Adrenal gland (tissue), 12 donors: Measurements from ENCODE around the gene FBXW7. TPM values are rescaled to one million over a fixed set of nuclear protein-coding genes. Genes with fewer than 3 reads are reported as not detected.

ENCODE experiments used
- DNase-seq, 7 donors: peaks; one replicate each; pipeline ENCODE4 v3.0.0-alpha.2; 2019 to 2020
- H3K27ac ChIP-seq, 5 donors: fragments of 200-600 bp; sonication (generic) in 4 of 5; 1 replicate in 3 of 5; 2 replicates in 2 of 5; pipeline versions ENCODE4 v1.5.1 to v1.8.0; 2016 to 2020; ENCODE audit warnings: mild to moderate bottlenecking in 1 of 5
- H3K27me3 ChIP-seq: fragments of 200-600 bp; 2 replicates; pipeline ENCODE4 v1.8.0; 2021
- H3K36me3 ChIP-seq, 2 donors: fragments of 200-600 bp; replicated peaks in 1 of 2; 1 replicate in 1 of 2; 2 replicates in 1 of 2; pipeline versions ENCODE4 v1.5.1 to v1.8.0; 2018 to 2022
- H3K4me1 ChIP-seq, 2 donors: fragments of 200-600 bp; replicated peaks in 1 of 2; 1 replicate in 1 of 2; 2 replicates in 1 of 2; pipeline versions ENCODE4 v1.5.1 to v1.8.0; 2018 to 2021
- H3K4me3 ChIP-seq, 4 donors: fragments of 200-600 bp; sonication (generic) in 3 of 4; one replicate each; pipeline ENCODE4 v1.5.1; 2016 to 2018
- H3K9me3 ChIP-seq, 3 donors: fragments of 200-600 bp; sonication (generic) in 1 of 3; replicated peaks in 1 of 3; 1 replicate in 2 of 3; 2 replicates in 1 of 3; pipeline versions ENCODE4 v1.5.1 to v1.8.0; 2016 to 2021
- CTCF ChIP-seq, 6 experiments: fragments of 450-650 bp in 4 of 6; fragments of 200-600 bp in 2 of 6; sonication (generic) in 1 of 6; IDR thresholded peaks; 1 replicate in 5 of 6; 2 replicates in 1 of 6; pipeline versions ENCODE4 v1.5.1 to v1.8.0; 2016 to 2021; ENCODE audit warnings: antibody characterized with exemption in 6 of 6, mild to moderate bottlenecking in 2 of 6, moderate library complexity in 1 of 6
- POLR2A ChIP-seq, 2 donors: fragments of 450-650 bp; IDR thresholded peaks; one replicate each; pipeline ENCODE4 v1.6.1; 2017; ENCODE audit warnings: antibody characterized with exemption in 2 of 2, mild to moderate bottlenecking in 2 of 2, moderate library complexity in 1 of 2
- WGBS, 4 donors: extraction: QIAGEN DNeasy Blood & Tissue Kit in 2 of 4; methylation state at CpG; one replicate each; pipeline versions ENCODE4 v1.1.5 to v1.1.7; 2013 to 2017; 5-methylcytosine and 5-hydroxymethylcytosine counted together
- intact Hi-C, 2 donors: fragments of 100-400 bp; cut with DNase I; formaldehyde crosslinking; loops; one replicate each; pipeline versions ENCODE4 v1.14.1 to v1.15.0; 2022 to 2023
- polyA plus RNA-seq, 3 donors: library from polyadenylated mRNA; stranded (reverse); fragments of 200-250 nt in 2 of 3; fragments of 350-450 nt in 1 of 3; fragmentation: Illumina TruSeq in 1 of 3; extraction: RNeasy Lipid Tissue Mini Kit (QIAGEN cat#74804) in 1 of 3; gene quantifications; one replicate each; pipeline ENCODE4 v1.2.3, GENCODE V29; 2013 to 2014
- total RNA-seq, 9 donors: library from RNA; depleted of rRNA in 4 of 9; stranded (reverse); fragments of >200 nt in 4 of 9; fragments of 120-200 nt in 1 of 9; fragmentation: NEBNext Ultra II Directional in 1 of 9; extraction: Animal tissue kit (Norgen Biotek cat#: 25700) in 1 of 9; gene quantifications; one replicate each; pipeline versions ENCODE4 v1.1.0 to v1.2.4, GENCODE V29; 2013 to 2023
- donor health status: healthy with polysubstance abuse.
- donor health status: Bipolar disorder and iron deficiency.
- donor health status: DM: yes; HTN: yes; CAD: no.
- donor health status: DM: no; HTN: no; CAD: no.
- donor health status: DM: no; HTN: no; CAD: no.
- donor health status: DM: yes; HTN: yes; CAD: no.

FBXW7 gene
- total and polyA plus RNA-seq, 12 donors = 17.6 to 55.5 (median 30.9) TPM

GRCh38 chr4:152427981-152428380 is 107.9 kb downstream of the FBXW7 start:
- H3K4me1 ChIP-seq = no peaks in the 10 kb centered on the region
- WGBS, 4 donors = 85 to 86% (median 86%) methylated on average over 2 of the region's 2 CpGs
- H3K27ac ChIP-seq = no peak overlapping the region
- H3K27me3 ChIP-seq = no peaks in the 10 kb centered on the region
- no peaks in the 10 kb centered on the region for H3K36me3 ChIP-seq
- H3K4me3 ChIP-seq = no peak overlapping the region
- no peak for DNase-seq
- TF ChIP-seq POLR2A (IDR thresholded peaks at IDR 0.05) (no peak), CTCF (IDR thresholded peaks at IDR 0.05) (no peak)
- no peaks in the 10 kb centered on the region for H3K9me3 ChIP-seq
- intact Hi-C loops = no loop called here

- H3K4me1 ChIP-seq = no peaks in the 10 kb centered on the region
- no peak overlapping the region for H3K27ac ChIP-seq
- no peak for TF ChIP-seq CTCF (IDR thresholded peaks at IDR 0.05)
- no peak for TF ChIP-seq POLR2A (IDR thresholded peaks at IDR 0.05)
- intact Hi-C loops = no loop called here
- H3K27me3 ChIP-seq = no peaks in the 10 kb centered on the region
- no peak for DNase-seq
- H3K36me3 ChIP-seq = no peaks in the 10 kb centered on the region
- H3K9me3 ChIP-seq = no peaks in the 10 kb centered on the region
- no peak overlapping the region for H3K4me3 ChIP-seq
- WGBS, 4 donors = 72 to 85% (median 79%) methylated on average over 2 of the region's 2 CpGs
Observed at GRCh38 chr4:152424977-152425376, 110.9 kb downstream of the FBXW7 start.

- H3K4me1 ChIP-seq = no peaks in the 10 kb centered on the region
- 92 to 98% (median 96%) methylated on average over 3 of the region's 3 CpGs for WGBS, 4 donors
- H3K27ac ChIP-seq = no peak overlapping the region
- no peaks in the 10 kb centered on the region for H3K27me3 ChIP-seq
- no peaks in the 10 kb centered on the region for H3K9me3 ChIP-seq
- intact Hi-C loops = no loop called here
- no peak overlapping the region for H3K4me3 ChIP-seq
- no peak for DNase-seq
- no peak for TF ChIP-seq CTCF (IDR thresholded peaks at IDR 0.05)
- no peak for TF ChIP-seq POLR2A (IDR thresholded peaks at IDR 0.05)
- H3K36me3 ChIP-seq = no peaks in the 10 kb centered on the region
Observed at GRCh38 chr4:152424396-152424795, 111.5 kb downstream of the FBXW7 start.

GRCh38 chr4:152422817-152423320 is 113.0 kb downstream of the FBXW7 start:
- Histone ChIP-seq H3K4me3 (no peak overlapping the region), H3K9me3 (no peaks in the 10 kb centered on the region), H3K27me3 (no peaks in the 10 kb centered on the region), H3K4me1 (peaks cover 0 to 6% of the 10 kb centered on the region in 2 donors), H3K27ac (no peak overlapping the region), H3K36me3 (no peaks in the 10 kb centered on the region)
- TF ChIP-seq CTCF (IDR thresholded peaks at IDR 0.05) = no peak
- TF ChIP-seq POLR2A (IDR thresholded peaks at IDR 0.05) = no peak
- intact Hi-C loops = no loop called here
- WGBS, 4 donors = 83 to 92% (median 89%) methylated on average over 1 of the region's 1 CpG
- DNase-seq = no peak
